GM12878 (cell line): ENCODE results near the gene MAFG. TPM values are rescaled to one million over a fixed set of nuclear protein-coding genes. Genes with fewer than 3 reads are reported as not detected.

Experiments used
- GABPA ChIP-seq: IDR thresholded peaks from 2 replicates; pipeline ENCODE4 v1.6.1; 2014; ENCODE audit warnings: antibody characterized with exemption, low read depth, mild to moderate bottlenecking, inconsistent platforms
- NBN ChIP-seq: fragments of 450-650 bp; IDR thresholded peaks from 2 replicates; pipeline ENCODE4 v1.6.1; 2016
- RBBP5 ChIP-seq: fragments of 200-600 bp; sonication (generic); conservative IDR thresholded peaks from 2 replicates; pipeline ENCODE4 v1.6.1; 2016
- ZBTB40 ChIP-seq: fragments of 450-650 bp; IDR thresholded peaks from 2 replicates; pipeline ENCODE4 v1.6.1; 2016; ENCODE audit warnings: mild to moderate bottlenecking, moderate library complexity, borderline replicate concordance
- ZNF274 ChIP-seq: IDR thresholded peaks from one replicate; pipeline ENCODE4 v1.8.0; 2011; ENCODE audit not compliant: insufficient read length, insufficient read depth
- polyA plus RNA-seq, 11 experiments: library from polyadenylated mRNA; depleted of rRNA in 4 of 11; unstranded in 6 of 11; stranded (reverse) in 5 of 11; fragments of >200 nt; fragmentation: Nextera tagmentation in 4 of 11; fragmentation: Illumina TruSeq in 1 of 11; extraction: Ambion mirVana in 4 of 11; extraction: Trizol in 1 of 11; gene quantifications; 1 replicate in 1 of 11; 2 replicates in 10 of 11; pipeline versions ENCODE4 v1.2.1 to v1.2.3, GENCODE V29; 2011 to 2016; ENCODE audit warnings: inconsistent platforms in 2 of 11, missing spikeins in 2 of 11, low read depth in 1 of 11
- total RNA-seq, 4 experiments: library from RNA; depleted of rRNA in 3 of 4; stranded (reverse); fragments of >200 nt in 3 of 4; fragmentation: Illumina TruSeq in 1 of 4; extraction: Trizol in 1 of 4; gene quantifications; 2 replicates each; pipeline versions ENCODE4 v1.2.1 to v1.2.3, GENCODE V29; 2013 to 2021
- TF ChIP-seq, protein P1 (sequence below): IDR thresholded peaks from 2 replicates; pipeline ENCODE4 v1.6.1; 2011; ENCODE audit warnings: borderline replicate concordance, low read depth, mild to moderate bottlenecking, moderate library complexity, mixed read lengths, low read length; ENCODE audit not compliant: insufficient read depth; ENCODE audit errors: extremely low read length

The MAFG gene
- total and polyA plus RNA-seq, 10 of the 15 experiments (the other 5 are each of a cell fraction or from before 2014, with no cell fraction given) = 0.48 to 20.1 (median 7.6) TPM

DNA sequence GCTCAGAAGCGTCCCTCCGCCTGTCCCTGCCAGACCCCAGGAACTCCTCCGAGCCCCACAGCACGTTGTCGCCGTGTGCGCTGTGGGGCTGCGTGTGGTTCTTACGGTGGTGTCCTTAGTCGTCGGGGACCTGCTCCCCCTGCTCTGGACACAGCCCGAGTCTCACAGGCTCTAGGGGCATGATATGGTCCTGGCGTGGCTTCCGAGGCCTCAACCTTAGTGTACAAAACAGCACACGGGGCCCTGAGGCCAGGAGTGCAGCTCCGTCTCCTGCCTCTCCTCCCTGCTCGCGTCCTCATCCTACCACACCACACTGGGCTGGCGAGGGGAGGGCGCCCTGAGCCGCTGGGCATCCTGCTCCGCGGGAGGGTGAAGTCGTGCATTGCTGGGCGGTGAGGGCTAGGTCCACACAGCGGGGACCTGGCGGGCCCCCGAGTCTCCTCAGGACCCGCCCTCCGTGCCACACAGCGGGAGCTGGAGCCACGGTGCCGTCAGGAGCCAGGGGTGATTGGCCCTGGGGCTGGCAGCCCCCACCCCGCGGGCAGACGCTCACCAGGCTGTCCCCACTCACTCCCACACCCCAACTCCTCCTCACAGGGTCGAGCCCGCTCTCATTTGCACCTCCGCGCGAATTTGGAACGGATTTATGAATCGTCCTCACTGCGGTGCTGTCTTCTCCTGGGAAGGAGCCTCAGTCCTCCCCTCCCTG is 1.2 kb upstream of the MAFG start (continued):
- TF ChIP-seq, protein P1, sequence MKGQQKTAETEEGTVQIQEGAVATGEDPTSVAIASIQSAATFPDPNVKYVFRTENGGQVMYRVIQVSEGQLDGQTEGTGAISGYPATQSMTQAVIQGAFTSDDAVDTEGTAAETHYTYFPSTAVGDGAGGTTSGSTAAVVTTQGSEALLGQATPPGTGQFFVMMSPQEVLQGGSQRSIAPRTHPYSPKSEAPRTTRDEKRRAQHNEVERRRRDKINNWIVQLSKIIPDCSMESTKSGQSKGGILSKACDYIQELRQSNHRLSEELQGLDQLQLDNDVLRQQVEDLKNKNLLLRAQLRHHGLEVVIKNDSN = no peak
- TF ChIP-seq ZNF274 (no peak), ZBTB40 (no peak), GABPA (no peak), RBBP5 (no peak), NBN (no peak)
- TF ChIP-seq, all 136 proteins: peak for 0
